Endothelial cell of umbilical vein (primary cell): ENCODE data around the gene ZNRF1. TPM values are rescaled to one million over a fixed set of nuclear protein-coding genes. Genes with fewer than 3 reads are reported as not detected.
"Not testable (repeated sequence)": the region's sequence is repeated elsewhere in the genome, so short reads cannot be mapped to it uniquely, and the experiment has no call there.

Experiments
- BruUV-seq: library from RNA; stranded (reverse); fragments of 400-500 nt; replicated peaks from 2 replicates; lab custom pipeline; 2021; lab: Mats Ljungman, UMichigan
- CTCF ChIA-PET: fragments of 300-600, 350-600 bp; sonication (Branson Sonifier 250); formaldehyde crosslinking; loops from one replicate; lab custom pipeline; 2021; ENCODE audit warnings: antibody characterized with exemption, inconsistent platforms; lab: Charles Lee
- POLR2A ChIA-PET: fragments of 300-600, 350-600 bp; sonication (Branson Sonifier 250); formaldehyde crosslinking; loops from one replicate; lab custom pipeline; 2021; ENCODE audit warnings: antibody characterized with exemption, inconsistent platforms; lab: Charles Lee
- DNase-seq: peaks from one replicate; pipeline ENCODE4 v3.0.0-alpha.2; 2011; ENCODE audit warnings: low read depth, low spot score
- FAIRE-seq: peaks from 2 replicates; lab custom pipeline; 2011; peaks lifted over from hg19 to GRCh38; lab: Jason Lieb, UNC
- H2AFZ ChIP-seq: 2 replicates; pipeline ENCODE4 v1.6.0; 2012; ENCODE audit warnings: low read depth, low read length, control low read depth, inconsistent platforms
- H3K27ac ChIP-seq: 2 replicates; pipeline ENCODE4 v1.5.1; 2011; ENCODE audit warnings: low read depth, mild to moderate bottlenecking, control low read depth, low read length, moderate library complexity; ENCODE audit not compliant: insufficient read depth
- H3K27me3 ChIP-seq, 2 experiments: 2 replicates each; pipeline versions ENCODE4 v1.6.0 to v1.6.1; 2011; ENCODE audit warnings: low read length in 2 of 2, mixed read lengths in 1 of 2; ENCODE audit not compliant: control insufficient read depth in 2 of 2, insufficient read depth in 2 of 2
- H3K36me3 ChIP-seq, 2 experiments: 2 replicates in 1 of 2; 3 replicates in 1 of 2; pipeline ENCODE4 v1.5.1; 2011; ENCODE audit warnings: low read length in 2 of 2, mild to moderate bottlenecking in 1 of 2, moderate library complexity in 1 of 2; ENCODE audit not compliant: control insufficient read depth in 2 of 2, insufficient read depth in 2 of 2; ENCODE audit errors: extremely low read depth in 1 of 2
- H3K4me1 ChIP-seq: 3 replicates; pipeline ENCODE4 v1.5.1; 2011; ENCODE audit warnings: mild to moderate bottlenecking, low read length; ENCODE audit not compliant: control insufficient read depth, insufficient read depth; ENCODE audit errors: extremely low read depth
- H3K4me2 ChIP-seq: 2 replicates; pipeline ENCODE4 v1.6.1; 2011; ENCODE audit warnings: low read length, control low read depth, mixed read lengths; ENCODE audit not compliant: insufficient read depth
- H3K4me3 ChIP-seq, 3 experiments: fragments of 200-600 bp in 1 of 3; sonication (generic), shearing (Covaris generic) in 1 of 3; replicated peaks in 1 of 3; 2 replicates each; pipeline ENCODE4 v1.5.1; 2011 to 2016; ENCODE audit warnings: control low read depth in 3 of 3, low read length in 3 of 3, mild to moderate bottlenecking in 2 of 3, inconsistent platforms in 1 of 3, low read depth in 1 of 3, moderate library complexity in 1 of 3; ENCODE audit not compliant: insufficient read depth in 1 of 3
- H3K79me2 ChIP-seq: 2 replicates; pipeline ENCODE4 v1.6.0; 2012; ENCODE audit warnings: low read length, inconsistent platforms; ENCODE audit not compliant: control insufficient read depth, insufficient read depth
- H3K9ac ChIP-seq: replicated peaks from 2 replicates; pipeline ENCODE3; 2011; ENCODE audit warnings: low read length, control low read depth; ENCODE audit not compliant: insufficient read depth; ENCODE audit errors: extremely low read depth
- H3K9me1 ChIP-seq: replicated peaks from 3 replicates; pipeline ENCODE4 v1.6.0; 2011; ENCODE audit warnings: mild to moderate bottlenecking, low read length; ENCODE audit not compliant: control insufficient read depth, insufficient read depth; ENCODE audit errors: extremely low read depth
- H3K9me3 ChIP-seq: replicated peaks from 2 replicates; pipeline ENCODE4 v1.5.1; 2012; ENCODE audit warnings: low read length, inconsistent platforms; ENCODE audit not compliant: control insufficient read depth, insufficient read depth
- H4K20me1 ChIP-seq: replicated peaks from 2 replicates; pipeline ENCODE3; 2011; ENCODE audit warnings: mild to moderate bottlenecking, low read length; ENCODE audit not compliant: control insufficient read depth, insufficient read depth; ENCODE audit errors: extremely low read depth
- CTCF ChIP-seq, 2 donors: IDR thresholded peaks; 1 replicate in 1 of 2; 2 replicates in 1 of 2; pipeline ENCODE4 v1.5.1; 2011; ENCODE audit warnings: low read length in 2 of 2, mild to moderate bottlenecking in 2 of 2, moderate library complexity in 2 of 2, control low read depth in 1 of 2, inconsistent platforms in 1 of 2, low read depth in 1 of 2; ENCODE audit not compliant: insufficient read depth in 1 of 2; ENCODE audit errors: extremely low read depth in 1 of 2
- EZH2 ChIP-seq: IDR thresholded peaks from 2 replicates; pipeline ENCODE4 v1.6.1; 2012; ENCODE audit warnings: borderline replicate concordance, low read depth, mild to moderate bottlenecking, moderate library complexity, low read length, inconsistent platforms; ENCODE audit not compliant: severe bottlenecking
- FOS ChIP-seq: IDR thresholded peaks from 2 replicates; pipeline ENCODE4 v1.6.1; 2011; ENCODE audit warnings: mild to moderate bottlenecking, low read length, moderate library complexity, borderline replicate concordance; ENCODE audit not compliant: insufficient read depth
- GATA2 ChIP-seq: IDR thresholded peaks from 2 replicates; pipeline ENCODE4 v1.7.0; 2011; ENCODE audit warnings: low read depth, mild to moderate bottlenecking, moderate library complexity, mixed read lengths, low read length; ENCODE audit not compliant: insufficient read length, insufficient read depth
- JUN ChIP-seq: IDR thresholded peaks from 2 replicates; pipeline ENCODE4 v1.6.1; 2011; ENCODE audit warnings: borderline replicate concordance, low read depth; ENCODE audit not compliant: insufficient read length, insufficient read depth
- MAX ChIP-seq: IDR thresholded peaks from 2 replicates; pipeline ENCODE4 v1.6.1; 2011; ENCODE audit not compliant: insufficient read depth, insufficient read length
- MYC ChIP-seq: IDR thresholded peaks from one replicate; pipeline ENCODE4 v1.6.1; 2011; ENCODE audit warnings: mild to moderate bottlenecking, low read depth, low read length
- POLR2A ChIP-seq: IDR thresholded peaks from 2 replicates; pipeline ENCODE4 v1.6.1; 2012; ENCODE audit warnings: low read depth, mild to moderate bottlenecking, control low read depth, low read length
- POLR2AphosphoS5 ChIP-seq: IDR thresholded peaks from 2 replicates; pipeline ENCODE4 v1.6.1; 2012; ENCODE audit warnings: low read depth, mild to moderate bottlenecking, control low read depth, low read length, moderate library complexity; ENCODE audit not compliant: insufficient read depth
- dilution Hi-C: fragments of 300-500 bp; cut with MboI; formaldehyde crosslinking; loops from one replicate; pipeline ENCODE4 v1.15.0; 2019; ENCODE audit warnings: low sequenced_read_pairs; ENCODE audit not compliant: extremely low pct_ligation_motif_present
- intact Hi-C: fragments of 100-400 bp; cut with micrococcal nuclease; formaldehyde crosslinking; loops from one replicate; pipeline ENCODE4 v1.10.0; 2022
- polyA plus RNA-seq, 4 experiments: library from polyadenylated mRNA; depleted of rRNA in 3 of 4; stranded (reverse) in 3 of 4; unstranded in 1 of 4; fragments of >200 nt; gene quantifications; 2 replicates each; pipeline versions ENCODE4 v1.2.1 to v1.2.3, GENCODE V29; 2011 to 2012; ENCODE audit warnings: missing spikeins in 1 of 4
- total RNA-seq: library from RNA; stranded (reverse); gene quantifications from 2 replicates; pipeline ENCODE4 v1.2.3, GENCODE V29; 2021

The ZNRF1 gene
- total and polyA plus RNA-seq, 2 donors (not counting 3 experiments of a cell fraction or from before 2014, with no cell fraction given) = 23.7 to 34.9 TPM

GRCh38 chr16:75014318-75014717, 15.5 kb downstream of the ZNRF1 start:
- Histone ChIP-seq H3K4me2 (no peak overlapping the region), H3K36me3 (no peaks in the 10 kb centered on the region), H3K4me3 (no peak overlapping the region), H3K27ac (no peak overlapping the region), H3K79me2 (peaks cover 63% of the 10 kb centered on the region), H4K20me1 (no peaks in the 10 kb centered on the region), H3K27me3 (no peaks in the 10 kb centered on the region), H3K9me1 (no peaks in the 10 kb centered on the region), H3K9me3 (no peaks in the 10 kb centered on the region), H3K4me1 (peaks cover 35% of the 10 kb centered on the region), H3K9ac (no peak overlapping the region), H2AFZ (no peak overlapping the region)
- intact Hi-C loops (no loop called here), dilution Hi-C loops (no loop called here)
- FAIRE-seq (no peak), DNase-seq (no peak)
- BruUV-seq = no TSS peak
- ChIA-PET CTCF (no interaction called here), POLR2A (no interaction called here)
- TF ChIP-seq EZH2 = no peak
- TF ChIP-seq GATA2 = no peak
- TF ChIP-seq JUN = no peak
- TF ChIP-seq CTCF (IDR thresholded peaks at IDR 0.05; ENCODE audit: extremely low read depth in 1 of 2, insufficient read depth in 1 of 2, low read depth in 1 of 2, low read length in 2 of 2) = no peak
- TF ChIP-seq MYC = no peak
- no peak for TF ChIP-seq POLR2A
- TF ChIP-seq FOS = no peak
- TF ChIP-seq POLR2AphosphoS5 = no peak
- no peak for TF ChIP-seq MAX

- H2AFZ ChIP-seq, H3K27me3 ChIP-seq, H3K9me3 ChIP-seq, H3K9me1 ChIP-seq, BruUV-seq, H3K27ac ChIP-seq, H3K36me3 ChIP-seq, H3K4me3 ChIP-seq, FAIRE-seq, POLR2A ChIA-PET, H3K9ac ChIP-seq, intact Hi-C loops, H3K4me2 ChIP-seq, DNase-seq, dilution Hi-C loops, H4K20me1 ChIP-seq: not testable (repeated sequence)
- peaks cover 27% of the 10 kb centered on the region for H3K4me1 ChIP-seq
- H3K79me2 ChIP-seq = peaks cover 70% of the 10 kb centered on the region
- CTCF ChIA-PET = interaction anchor here (0.7 to 1.4 kb wide), 2 partner anchors 18 to 95 kb away, joined by 3 read pairs; partner anchors contain the start of gene ZNRF1
Observed at GRCh38 chr16:75016451-75017081, 17.7 kb downstream of the ZNRF1 start.
